ENCODE results near the gene WASHC2A.
"Not testable (repeated sequence)": the region's sequence is repeated elsewhere in the genome, so short reads cannot be mapped to it uniquely, and the experiment has no call there.

The WASHC2A gene

GRCh38 chr10:50152792-50153272, 85.1 kb downstream of the WASHC2A start:
- no peaks in the 10 kb centered on the region for H3K4me1 ChIP-seq (ENCODE audit: control insufficient read depth in 2 of 2, insufficient read depth in 2 of 2, low read length in 2 of 2)
- no peaks in the 10 kb centered on the region for H3K9me3 ChIP-seq (ENCODE audit: control insufficient read depth in 2 of 2, low read length in 2 of 2)
- no peak overlapping the region for H3K27ac ChIP-seq (ENCODE audit: low read depth in 2 of 2, low read length in 2 of 2)
- no peak overlapping the region for H3K4me3 ChIP-seq (ENCODE audit: low read length in 2 of 2)
- no peaks in the 10 kb centered on the region for H3K36me3 ChIP-seq (ENCODE audit: control insufficient read depth in 2 of 2, insufficient read depth in 2 of 2, low read length in 2 of 2)
- H3K9ac ChIP-seq (ENCODE audit: low read depth in 1 of 2, low read length in 2 of 2) = no peak overlapping the region
- no peaks in the 10 kb centered on the region for H3K27me3 ChIP-seq (ENCODE audit: control insufficient read depth in 2 of 2, insufficient read depth in 2 of 2, low read length in 2 of 2)

GRCh38 chr10:50157868-50158267, 90.1 kb downstream of the WASHC2A start:
- H3K4me1 ChIP-seq (ENCODE audit: control insufficient read depth in 2 of 2, insufficient read depth in 2 of 2, low read length in 2 of 2); H3K27ac ChIP-seq (ENCODE audit: low read depth in 2 of 2, low read length in 2 of 2); H3K4me3 ChIP-seq (ENCODE audit: low read length in 2 of 2); H3K9ac ChIP-seq (ENCODE audit: low read depth in 1 of 2, low read length in 2 of 2); H3K9me3 ChIP-seq (ENCODE audit: control insufficient read depth in 2 of 2, low read length in 2 of 2); H3K27me3 ChIP-seq (ENCODE audit: control insufficient read depth in 2 of 2, insufficient read depth in 2 of 2, low read length in 2 of 2); H3K36me3 ChIP-seq (ENCODE audit: control insufficient read depth in 2 of 2, insufficient read depth in 2 of 2, low read length in 2 of 2): not testable (repeated sequence)

DNA sequence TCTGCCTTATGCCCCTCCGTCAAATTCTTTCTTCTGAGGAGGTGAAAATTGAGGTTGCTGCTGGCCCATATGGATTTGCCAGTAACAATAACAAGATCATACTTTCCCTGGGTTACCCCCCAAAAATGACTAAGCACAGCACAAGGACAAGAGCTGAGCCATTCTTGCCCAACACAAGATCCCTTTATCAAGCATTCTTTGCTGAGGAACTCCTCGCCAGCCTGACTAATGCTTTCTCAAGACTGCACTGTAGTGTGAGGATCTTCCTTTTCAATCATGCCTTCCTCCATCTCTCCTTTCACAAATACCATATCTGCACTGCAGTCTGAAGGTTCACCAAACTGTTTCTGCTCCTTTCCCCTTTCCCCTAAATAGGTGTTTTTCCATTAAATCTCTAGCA, 92.1 kb downstream of the WASHC2A start:
- H3K9ac ChIP-seq (ENCODE audit: low read depth in 1 of 2, low read length in 2 of 2); H3K4me3 ChIP-seq (ENCODE audit: low read length in 2 of 2); H3K27ac ChIP-seq (ENCODE audit: low read depth in 2 of 2, low read length in 2 of 2): not testable (repeated sequence)

GRCh38 chr10:50165038-50165437, 97.3 kb downstream of the WASHC2A start:
- H3K9ac ChIP-seq (ENCODE audit: low read depth in 1 of 2, low read length in 2 of 2); H3K4me3 ChIP-seq (ENCODE audit: low read length in 2 of 2); H3K27me3 ChIP-seq (ENCODE audit: control insufficient read depth in 2 of 2, insufficient read depth in 2 of 2, low read length in 2 of 2): not testable (repeated sequence)

More for the DNA sequence above, 92.1 kb downstream of the WASHC2A start:
- not testable (repeated sequence) for H3K9me3 ChIP-seq (ENCODE audit: control insufficient read depth in 2 of 2, low read length in 2 of 2); H3K36me3 ChIP-seq (ENCODE audit: control insufficient read depth in 2 of 2, insufficient read depth in 2 of 2, low read length in 2 of 2); H3K27me3 ChIP-seq (ENCODE audit: control insufficient read depth in 2 of 2, insufficient read depth in 2 of 2, low read length in 2 of 2); H3K4me1 ChIP-seq (ENCODE audit: control insufficient read depth in 2 of 2, insufficient read depth in 2 of 2, low read length in 2 of 2)

GRCh38 chr10:50167833-50168232, 100.1 kb downstream of the WASHC2A start:
- not testable (repeated sequence) for H3K9ac ChIP-seq (ENCODE audit: low read depth in 1 of 2, low read length in 2 of 2); H3K9me3 ChIP-seq (ENCODE audit: control insufficient read depth in 2 of 2, low read length in 2 of 2); H3K4me3 ChIP-seq (ENCODE audit: low read length in 2 of 2); H3K4me1 ChIP-seq (ENCODE audit: control insufficient read depth in 2 of 2, insufficient read depth in 2 of 2, low read length in 2 of 2); H3K27ac ChIP-seq (ENCODE audit: low read depth in 2 of 2, low read length in 2 of 2); H3K27me3 ChIP-seq (ENCODE audit: control insufficient read depth in 2 of 2, insufficient read depth in 2 of 2, low read length in 2 of 2); H3K36me3 ChIP-seq (ENCODE audit: control insufficient read depth in 2 of 2, insufficient read depth in 2 of 2, low read length in 2 of 2)

More at GRCh38 chr10:50165038-50165437, 97.3 kb downstream of the WASHC2A start:
- H3K9me3 ChIP-seq (ENCODE audit: control insufficient read depth in 2 of 2, low read length in 2 of 2); H3K4me1 ChIP-seq (ENCODE audit: control insufficient read depth in 2 of 2, insufficient read depth in 2 of 2, low read length in 2 of 2); H3K27ac ChIP-seq (ENCODE audit: low read depth in 2 of 2, low read length in 2 of 2); H3K36me3 ChIP-seq (ENCODE audit: control insufficient read depth in 2 of 2, insufficient read depth in 2 of 2, low read length in 2 of 2): not testable (repeated sequence)

GRCh38 chr10:50169506-50169905, 101.8 kb downstream of the WASHC2A start:
- H3K27ac ChIP-seq (ENCODE audit: low read depth in 2 of 2, low read length in 2 of 2); H3K27me3 ChIP-seq (ENCODE audit: control insufficient read depth in 2 of 2, insufficient read depth in 2 of 2, low read length in 2 of 2); H3K9ac ChIP-seq (ENCODE audit: low read depth in 1 of 2, low read length in 2 of 2); H3K36me3 ChIP-seq (ENCODE audit: control insufficient read depth in 2 of 2, insufficient read depth in 2 of 2, low read length in 2 of 2); H3K4me1 ChIP-seq (ENCODE audit: control insufficient read depth in 2 of 2, insufficient read depth in 2 of 2, low read length in 2 of 2); H3K4me3 ChIP-seq (ENCODE audit: low read length in 2 of 2); H3K9me3 ChIP-seq (ENCODE audit: control insufficient read depth in 2 of 2, low read length in 2 of 2): not testable (repeated sequence)

DNA sequence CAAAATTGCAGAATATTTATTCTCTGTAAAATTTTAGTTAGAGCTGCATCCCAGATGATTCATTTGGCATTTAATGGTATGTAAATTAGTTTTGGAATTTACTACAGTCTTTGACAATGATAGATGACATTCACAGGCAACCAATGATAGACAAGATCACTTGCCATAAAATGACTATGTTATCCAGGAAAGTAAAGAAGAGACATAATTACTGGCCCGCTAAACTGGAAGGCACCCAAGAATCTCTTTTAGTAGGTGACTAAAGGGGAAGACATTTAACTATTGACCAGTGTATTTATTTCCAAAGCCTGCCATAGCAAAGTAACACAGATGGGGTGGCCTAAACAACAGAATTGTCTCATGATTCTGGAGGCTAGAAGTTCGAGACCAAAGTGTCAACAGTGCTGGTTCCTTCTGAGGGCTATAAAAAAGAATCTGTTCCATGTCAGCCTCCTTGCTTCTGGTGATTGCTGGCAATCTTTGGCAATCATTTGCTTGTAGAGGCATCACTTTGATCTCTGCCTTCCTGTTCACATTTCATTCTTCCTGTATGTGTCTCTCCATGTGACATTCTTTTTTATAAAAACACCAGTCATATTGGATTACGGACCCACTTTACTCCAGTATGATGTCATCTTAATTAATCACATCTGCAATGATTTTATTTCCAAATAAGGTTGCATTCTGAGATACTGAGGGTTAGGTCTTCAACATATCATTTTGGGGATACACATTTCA, 107.2 kb downstream of the WASHC2A start:
- H3K9me3 ChIP-seq (ENCODE audit: control insufficient read depth in 2 of 2, low read length in 2 of 2); H3K4me3 ChIP-seq (ENCODE audit: low read length in 2 of 2); H3K4me1 ChIP-seq (ENCODE audit: control insufficient read depth in 2 of 2, insufficient read depth in 2 of 2, low read length in 2 of 2); H3K9ac ChIP-seq (ENCODE audit: low read depth in 1 of 2, low read length in 2 of 2); H3K27me3 ChIP-seq (ENCODE audit: control insufficient read depth in 2 of 2, insufficient read depth in 2 of 2, low read length in 2 of 2); H3K27ac ChIP-seq (ENCODE audit: low read depth in 2 of 2, low read length in 2 of 2); H3K36me3 ChIP-seq (ENCODE audit: control insufficient read depth in 2 of 2, insufficient read depth in 2 of 2, low read length in 2 of 2): not testable (repeated sequence)
